ENCODE data around the gene PDCD6IP. TPM values are rescaled to one million over a fixed set of nuclear protein-coding genes. Genes with fewer than 3 reads are reported as not detected.
"Not testable (repeated sequence)": the region's sequence is repeated elsewhere in the genome, so short reads cannot be mapped to it uniquely, and the experiment has no call there.

Gene PDCD6IP
- polyA plus RNA-seq, 1 experiment = 164 TPM

DNA sequence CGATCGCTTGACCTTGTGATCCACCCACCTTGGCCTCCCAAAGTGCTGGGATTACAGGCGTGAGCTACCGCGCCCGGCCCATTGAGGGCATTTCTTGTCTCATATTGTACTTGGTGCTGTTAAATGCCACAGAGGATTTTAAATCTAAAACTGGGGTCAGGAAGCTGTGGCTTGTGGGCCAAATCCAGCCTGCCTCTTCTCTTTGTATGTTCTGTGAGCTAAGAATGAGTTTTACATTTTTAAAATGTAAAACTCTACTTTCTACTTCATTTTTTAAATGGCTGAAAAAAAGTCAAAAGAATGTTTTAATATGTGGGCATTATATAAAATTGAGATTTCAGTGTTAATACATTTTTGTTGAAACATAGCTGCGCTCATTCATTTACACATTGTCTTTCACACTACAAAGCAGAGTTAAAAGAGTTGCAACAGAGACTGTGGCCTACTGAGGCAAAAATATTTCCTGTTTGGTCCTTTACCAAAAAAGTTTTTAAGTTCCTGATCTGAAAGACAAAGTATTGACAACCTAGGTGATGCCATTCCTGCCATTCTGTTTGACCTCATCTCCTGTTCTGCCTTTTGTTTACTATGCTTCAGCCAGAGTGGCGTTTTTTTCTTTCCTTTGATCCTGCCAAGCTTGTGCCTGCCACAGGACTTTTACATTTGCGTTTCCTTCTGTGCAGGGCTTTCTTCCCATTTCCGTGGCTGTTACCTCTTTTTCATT, 50.4 kb downstream of the PDCD6IP start:
- ChIA-PET CTCF (no interaction called here), POLR2A (no interaction called here)
- DNase-seq (ENCODE audit: low read depth) = no peak
- TF ChIP-seq, protein P1, sequence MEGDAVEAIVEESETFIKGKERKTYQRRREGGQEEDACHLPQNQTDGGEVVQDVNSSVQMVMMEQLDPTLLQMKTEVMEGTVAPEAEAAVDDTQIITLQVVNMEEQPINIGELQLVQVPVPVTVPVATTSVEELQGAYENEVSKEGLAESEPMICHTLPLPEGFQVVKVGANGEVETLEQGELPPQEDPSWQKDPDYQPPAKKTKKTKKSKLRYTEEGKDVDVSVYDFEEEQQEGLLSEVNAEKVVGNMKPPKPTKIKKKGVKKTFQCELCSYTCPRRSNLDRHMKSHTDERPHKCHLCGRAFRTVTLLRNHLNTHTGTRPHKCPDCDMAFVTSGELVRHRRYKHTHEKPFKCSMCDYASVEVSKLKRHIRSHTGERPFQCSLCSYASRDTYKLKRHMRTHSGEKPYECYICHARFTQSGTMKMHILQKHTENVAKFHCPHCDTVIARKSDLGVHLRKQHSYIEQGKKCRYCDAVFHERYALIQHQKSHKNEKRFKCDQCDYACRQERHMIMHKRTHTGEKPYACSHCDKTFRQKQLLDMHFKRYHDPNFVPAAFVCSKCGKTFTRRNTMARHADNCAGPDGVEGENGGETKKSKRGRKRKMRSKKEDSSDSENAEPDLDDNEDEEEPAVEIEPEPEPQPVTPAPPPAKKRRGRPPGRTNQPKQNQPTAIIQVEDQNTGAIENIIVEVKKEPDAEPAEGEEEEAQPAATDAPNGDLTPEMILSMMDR (IDR thresholded peaks at IDR 0.05; ENCODE audit: insufficient read depth, low read depth, low read length) = no peak
- Histone ChIP-seq H3K4me3 (ENCODE audit: low read depth, low read length) (no peak overlapping the region), H3K36me3 (ENCODE audit: control insufficient read depth, insufficient read depth, low read length) (peaks cover 2% of the 10 kb centered on the region; the same call in 1 of the 2 replicates), H3K27me3 (ENCODE audit: control insufficient read depth, insufficient read depth, low read length) (no peaks in the 10 kb centered on the region)

DNA sequence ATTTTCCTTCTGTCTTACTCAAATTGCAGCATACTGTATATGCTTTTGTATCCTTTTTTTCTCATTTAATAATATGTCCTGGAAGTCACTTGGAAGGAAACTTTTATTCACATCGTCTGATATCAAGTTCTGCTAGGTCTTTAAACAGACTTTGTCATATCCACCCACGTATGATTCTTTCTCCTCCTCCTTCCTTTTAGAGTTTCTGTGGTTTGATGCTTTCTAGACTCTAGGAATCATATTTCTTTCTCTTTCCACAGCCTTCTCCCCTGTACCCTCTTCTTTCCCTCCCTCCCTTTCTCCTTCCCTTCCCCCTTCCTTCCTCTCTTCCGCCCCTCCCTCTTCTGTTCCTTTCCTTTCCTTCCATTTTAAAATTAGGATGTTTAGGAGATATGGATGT, 52.2 kb downstream of the PDCD6IP start:
- POLR2A ChIA-PET; H3K4me3 ChIP-seq (ENCODE audit: low read depth, low read length); H3K27me3 ChIP-seq (ENCODE audit: control insufficient read depth, insufficient read depth, low read length); CTCF ChIA-PET; H3K36me3 ChIP-seq (ENCODE audit: control insufficient read depth, insufficient read depth, low read length); DNase-seq (ENCODE audit: low read depth): not testable (repeated sequence)

DNA sequence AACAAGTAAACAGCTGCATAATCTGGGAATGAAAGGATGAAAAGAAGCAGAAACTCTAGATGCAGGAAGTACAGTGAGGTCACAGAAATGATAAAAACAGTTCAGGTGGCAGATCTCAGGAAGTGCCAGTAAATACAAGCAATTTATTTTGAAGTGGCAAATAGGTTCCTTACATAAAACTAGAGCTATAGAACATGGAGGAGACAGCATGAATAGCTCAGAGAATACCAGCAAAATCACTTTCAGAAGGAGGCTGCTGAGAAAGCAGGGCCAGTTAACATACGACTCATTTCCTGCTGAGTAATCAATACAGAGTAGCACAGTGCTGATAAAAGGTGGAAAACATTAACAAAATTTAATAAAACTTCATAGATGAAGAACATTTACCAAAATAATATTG, 57.0 kb downstream of the PDCD6IP start:
- H3K4me3 ChIP-seq (ENCODE audit: low read depth, low read length); POLR2A ChIA-PET; H3K27me3 ChIP-seq (ENCODE audit: control insufficient read depth, insufficient read depth, low read length); H3K36me3 ChIP-seq (ENCODE audit: control insufficient read depth, insufficient read depth, low read length); DNase-seq (ENCODE audit: low read depth): not testable (repeated sequence)
- CTCF ChIA-PET = interaction anchor here (0.7 kb wide), 1 partner anchor 9 kb away, joined by 3 read pairs; no protein-coding TSS in a partner anchor

DNA sequence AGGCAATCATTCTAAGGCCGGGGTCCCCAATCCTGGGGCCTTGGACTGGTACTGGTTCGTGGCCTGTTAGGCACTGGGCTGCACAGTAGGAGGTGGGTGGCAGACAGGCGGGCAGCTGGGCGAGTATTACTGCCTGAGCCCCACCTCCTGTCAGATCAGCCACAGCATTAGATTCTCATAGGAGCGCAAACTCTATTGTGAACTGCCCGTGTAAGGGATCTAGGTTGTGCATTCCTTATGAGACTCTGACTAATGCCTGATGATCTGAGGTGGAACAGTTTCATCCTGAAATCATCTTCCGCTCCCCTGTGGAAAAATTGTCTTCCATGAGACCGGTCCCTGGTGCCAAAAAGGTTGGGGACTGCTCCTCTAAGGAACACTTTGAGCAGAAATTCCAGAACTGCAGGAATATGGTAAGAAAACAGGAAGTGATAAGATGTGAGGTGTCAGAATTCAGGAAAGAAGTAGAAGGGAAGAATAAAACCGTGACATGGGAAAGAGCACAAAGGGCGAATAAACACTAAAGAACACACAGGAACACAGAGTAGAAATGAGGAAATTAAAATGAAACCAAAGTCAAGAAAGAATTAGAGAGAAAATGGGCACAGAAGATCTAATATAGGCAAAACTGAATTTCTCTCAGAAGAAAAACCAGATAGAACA, 57.6 kb downstream of the PDCD6IP start:
- POLR2A ChIA-PET = no interaction called here
- no peaks in the 10 kb centered on the region for H3K27me3 ChIP-seq (ENCODE audit: control insufficient read depth, insufficient read depth, low read length)
- TF ChIP-seq, protein P1 (IDR thresholded peaks at IDR 0.05; ENCODE audit: insufficient read depth, low read depth, low read length) = no peak
- CTCF ChIA-PET = no interaction called here
- DNase-seq (ENCODE audit: low read depth) = no peak
- H3K4me3 ChIP-seq (ENCODE audit: low read depth, low read length) = no peak overlapping the region
- H3K36me3 ChIP-seq (ENCODE audit: control insufficient read depth, insufficient read depth, low read length) = no peaks in the 10 kb centered on the region; the same call in 1 of the 2 replicates

DNA sequence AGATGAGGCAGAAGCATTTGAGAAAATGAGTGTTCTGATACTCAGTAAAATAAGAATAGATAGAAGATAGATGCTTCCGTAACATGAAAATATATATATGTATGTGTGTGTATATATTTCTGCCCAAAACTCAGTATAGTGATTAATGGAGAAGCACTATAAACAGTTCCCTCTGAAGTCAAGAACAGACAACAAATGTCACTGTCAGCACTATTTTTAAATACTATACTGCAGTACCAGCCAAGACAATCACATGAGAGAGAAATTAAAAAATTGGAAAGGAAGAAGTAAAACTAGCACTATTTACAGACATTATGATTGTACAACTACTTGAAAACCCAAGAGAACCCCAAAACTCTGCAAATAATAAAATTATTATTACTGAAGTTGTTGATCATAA, 59.3 kb downstream of the PDCD6IP start:
- DNase-seq (ENCODE audit: low read depth); CTCF ChIA-PET; POLR2A ChIA-PET; H3K36me3 ChIP-seq (ENCODE audit: control insufficient read depth, insufficient read depth, low read length); H3K4me3 ChIP-seq (ENCODE audit: low read depth, low read length); H3K27me3 ChIP-seq (ENCODE audit: control insufficient read depth, insufficient read depth, low read length): not testable (repeated sequence)

DNA sequence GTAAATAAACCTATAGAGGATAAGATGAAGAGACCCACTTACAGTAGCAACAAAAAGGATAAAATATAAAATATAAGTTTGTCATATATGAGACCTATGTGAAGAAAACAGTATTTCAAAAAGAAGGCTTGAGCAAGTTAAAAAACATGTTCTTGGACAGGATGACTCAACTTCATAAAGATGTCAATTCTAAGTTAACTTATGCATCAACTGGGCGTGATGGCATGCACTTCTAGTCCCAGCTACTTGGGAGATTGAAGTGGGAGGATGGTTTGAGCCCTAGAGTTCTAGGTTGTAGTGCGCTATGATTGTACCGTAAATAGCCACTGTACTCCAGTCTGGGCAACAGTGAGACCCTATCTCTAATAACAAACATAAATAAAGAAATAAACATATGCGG, 59.7 kb downstream of the PDCD6IP start:
- H3K36me3 ChIP-seq (ENCODE audit: control insufficient read depth, insufficient read depth, low read length) = no peaks in the 10 kb centered on the region

More for the DNA sequence above, 59.7 kb downstream of the PDCD6IP start:
- CTCF ChIA-PET = interaction anchor here (0.6 kb wide), 1 partner anchor 754 kb away, joined by 3 read pairs; no protein-coding TSS in a partner anchor
- no peaks in the 10 kb centered on the region for H3K27me3 ChIP-seq (ENCODE audit: control insufficient read depth, insufficient read depth, low read length)
- DNase-seq (ENCODE audit: low read depth) = no peak
- H3K4me3 ChIP-seq (ENCODE audit: low read depth, low read length) = no peak overlapping the region
- TF ChIP-seq, protein P1 (IDR thresholded peaks at IDR 0.05; ENCODE audit: insufficient read depth, low read depth, low read length) = no peak
- POLR2A ChIA-PET = no interaction called here
